ENCODE measurements around the gene CEP63.

- TF ChIP-seq POLR2A (IDR thresholded peaks at IDR 0.05; ENCODE audit: control extremely low read depth in 1 of 2, low read depth in 2 of 2, low read length in 2 of 2) = no peak
- no peak for TF ChIP-seq BACH1 (IDR thresholded peaks at IDR 0.05; ENCODE audit: low read length)
- TF ChIP-seq, protein P1, sequence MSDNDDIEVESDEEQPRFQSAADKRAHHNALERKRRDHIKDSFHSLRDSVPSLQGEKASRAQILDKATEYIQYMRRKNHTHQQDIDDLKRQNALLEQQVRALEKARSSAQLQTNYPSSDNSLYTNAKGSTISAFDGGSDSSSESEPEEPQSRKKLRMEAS (IDR thresholded peaks at IDR 0.05) = no peak
- TF ChIP-seq, protein P2, sequence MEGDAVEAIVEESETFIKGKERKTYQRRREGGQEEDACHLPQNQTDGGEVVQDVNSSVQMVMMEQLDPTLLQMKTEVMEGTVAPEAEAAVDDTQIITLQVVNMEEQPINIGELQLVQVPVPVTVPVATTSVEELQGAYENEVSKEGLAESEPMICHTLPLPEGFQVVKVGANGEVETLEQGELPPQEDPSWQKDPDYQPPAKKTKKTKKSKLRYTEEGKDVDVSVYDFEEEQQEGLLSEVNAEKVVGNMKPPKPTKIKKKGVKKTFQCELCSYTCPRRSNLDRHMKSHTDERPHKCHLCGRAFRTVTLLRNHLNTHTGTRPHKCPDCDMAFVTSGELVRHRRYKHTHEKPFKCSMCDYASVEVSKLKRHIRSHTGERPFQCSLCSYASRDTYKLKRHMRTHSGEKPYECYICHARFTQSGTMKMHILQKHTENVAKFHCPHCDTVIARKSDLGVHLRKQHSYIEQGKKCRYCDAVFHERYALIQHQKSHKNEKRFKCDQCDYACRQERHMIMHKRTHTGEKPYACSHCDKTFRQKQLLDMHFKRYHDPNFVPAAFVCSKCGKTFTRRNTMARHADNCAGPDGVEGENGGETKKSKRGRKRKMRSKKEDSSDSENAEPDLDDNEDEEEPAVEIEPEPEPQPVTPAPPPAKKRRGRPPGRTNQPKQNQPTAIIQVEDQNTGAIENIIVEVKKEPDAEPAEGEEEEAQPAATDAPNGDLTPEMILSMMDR (IDR thresholded peaks at IDR 0.05; ENCODE audit: control extremely low read depth in 1 of 3, insufficient read depth in 1 of 3, low read depth in 1 of 3, low read length in 3 of 3) = no peak
- TF ChIP-seq ZNF274 (IDR thresholded peaks at IDR 0.05; ENCODE audit: borderline replicate concordance, extremely low read depth, low read length) = no peak
- TF ChIP-seq EGR1 (IDR thresholded peaks at IDR 0.05; ENCODE audit: borderline replicate concordance, low read depth, low read length) = no peak
These were observed 27.4 kb upstream of the CEP63 start for GRCh38 chr3:134458406-134458945.

Data from H1 (cell line).